Osteoblast (primary cell): ENCODE measurements around the gene PRSS38. TPM values are rescaled to one million over a fixed set of nuclear protein-coding genes. Genes with fewer than 3 reads are reported as not detected.

Experiments
- DNase-seq: peaks from one replicate; pipeline ENCODE4 v3.0.0; 2011; ENCODE audit warnings: low spot score, mixed read lengths; ENCODE audit not compliant: insufficient read length; ENCODE audit errors: missing footprints
- H2AFZ ChIP-seq: 2 replicates; pipeline ENCODE4 v1.6.0; 2011; ENCODE audit warnings: mild to moderate bottlenecking, low read length
- H3K27ac ChIP-seq: 2 replicates; pipeline ENCODE4 v1.5.1; 2011; ENCODE audit warnings: mild to moderate bottlenecking, low read depth, low read length, moderate library complexity
- H3K27me3 ChIP-seq: 2 replicates; pipeline ENCODE4 v1.6.0; 2012; ENCODE audit warnings: mild to moderate bottlenecking, control low read depth, inconsistent platforms, low read length, moderate library complexity; ENCODE audit not compliant: insufficient read depth
- H3K36me3 ChIP-seq: 2 replicates; pipeline ENCODE4 v1.5.1; 2011; ENCODE audit warnings: mild to moderate bottlenecking, low read length, control low read depth, moderate library complexity; ENCODE audit not compliant: insufficient read depth
- H3K4me1 ChIP-seq: 2 replicates; pipeline ENCODE4 v1.5.1; 2011; ENCODE audit warnings: mild to moderate bottlenecking, low read length, control low read depth, moderate library complexity; ENCODE audit not compliant: insufficient read depth
- H3K4me2 ChIP-seq: 2 replicates; pipeline ENCODE4 v1.6.0; 2011; ENCODE audit warnings: mild to moderate bottlenecking, low read length; ENCODE audit not compliant: insufficient read depth
- H3K4me3 ChIP-seq: fragments of 200-600 bp; sonication (generic); 3 replicates; pipeline ENCODE4 v1.5.1; 2012; ENCODE audit warnings: mild to moderate bottlenecking, low read length, inconsistent platforms; ENCODE audit not compliant: insufficient read depth
- H3K79me2 ChIP-seq: 2 replicates; pipeline ENCODE4 v1.6.0; 2012; ENCODE audit warnings: mild to moderate bottlenecking, low read length, control low read depth, inconsistent platforms; ENCODE audit not compliant: insufficient read depth
- H3K9me3 ChIP-seq: 2 replicates; pipeline ENCODE4 v1.5.1; 2011; ENCODE audit warnings: low read depth, low read length, control low read depth
- H4K20me1 ChIP-seq: 2 replicates; pipeline ENCODE4 v1.6.0; 2012; ENCODE audit warnings: mild to moderate bottlenecking, low read length, control low read depth; ENCODE audit not compliant: insufficient read depth
- CTCF ChIP-seq: IDR thresholded peaks from 2 replicates; pipeline ENCODE4 v1.5.1; 2011; ENCODE audit warnings: mild to moderate bottlenecking, low read depth, low read length, moderate library complexity; ENCODE audit errors: extremely low read depth
- total RNA-seq: library from RNA; depleted of rRNA; stranded (reverse); fragments of >200 nt; gene quantifications from 2 replicates; pipeline ENCODE4 v1.2.3, GENCODE V29; 2012

PRSS38 gene
- total RNA-seq, 1 donor, result not detected

GRCh38 chr1:227792216-227793078 lies 23.0 kb upstream of the PRSS38 start:
- H3K36me3 ChIP-seq, result no peaks in the 10 kb centered on the region
- H3K79me2 ChIP-seq, result no peaks in the 10 kb centered on the region
- peaks cover 5% of the 10 kb centered on the region for H3K27me3 ChIP-seq
- H4K20me1 ChIP-seq, result no peaks in the 10 kb centered on the region
- TF ChIP-seq CTCF, result peak; percentile 6
- H3K27ac ChIP-seq, result no peak overlapping the region
- no peak overlapping the region for H3K4me2 ChIP-seq
- peaks cover 16% of the 10 kb centered on the region for H3K4me1 ChIP-seq
- DNase-seq, result no peak
- H3K9me3 ChIP-seq, result no peaks in the 10 kb centered on the region
- H2AFZ ChIP-seq, result no peak overlapping the region
- H3K4me3 ChIP-seq, result no peak overlapping the region

- Histone ChIP-seq H3K4me2 (peak overlapping the region; percentile 60), H3K9me3 (no peaks in the 10 kb centered on the region), H3K4me1 (peaks cover 16% of the 10 kb centered on the region), H4K20me1 (no peaks in the 10 kb centered on the region), H3K36me3 (no peaks in the 10 kb centered on the region), H3K4me3 (no peak overlapping the region), H3K79me2 (no peaks in the 10 kb centered on the region), H2AFZ (peak overlapping the region; percentile 22), H3K27ac (no peak overlapping the region), H3K27me3 (peaks cover 5% of the 10 kb centered on the region)
- TF ChIP-seq CTCF, result no peak
- no peak for DNase-seq
These were observed 22.2 kb upstream of the PRSS38 start for GRCh38 chr1:227793079-227793947.

DNA sequence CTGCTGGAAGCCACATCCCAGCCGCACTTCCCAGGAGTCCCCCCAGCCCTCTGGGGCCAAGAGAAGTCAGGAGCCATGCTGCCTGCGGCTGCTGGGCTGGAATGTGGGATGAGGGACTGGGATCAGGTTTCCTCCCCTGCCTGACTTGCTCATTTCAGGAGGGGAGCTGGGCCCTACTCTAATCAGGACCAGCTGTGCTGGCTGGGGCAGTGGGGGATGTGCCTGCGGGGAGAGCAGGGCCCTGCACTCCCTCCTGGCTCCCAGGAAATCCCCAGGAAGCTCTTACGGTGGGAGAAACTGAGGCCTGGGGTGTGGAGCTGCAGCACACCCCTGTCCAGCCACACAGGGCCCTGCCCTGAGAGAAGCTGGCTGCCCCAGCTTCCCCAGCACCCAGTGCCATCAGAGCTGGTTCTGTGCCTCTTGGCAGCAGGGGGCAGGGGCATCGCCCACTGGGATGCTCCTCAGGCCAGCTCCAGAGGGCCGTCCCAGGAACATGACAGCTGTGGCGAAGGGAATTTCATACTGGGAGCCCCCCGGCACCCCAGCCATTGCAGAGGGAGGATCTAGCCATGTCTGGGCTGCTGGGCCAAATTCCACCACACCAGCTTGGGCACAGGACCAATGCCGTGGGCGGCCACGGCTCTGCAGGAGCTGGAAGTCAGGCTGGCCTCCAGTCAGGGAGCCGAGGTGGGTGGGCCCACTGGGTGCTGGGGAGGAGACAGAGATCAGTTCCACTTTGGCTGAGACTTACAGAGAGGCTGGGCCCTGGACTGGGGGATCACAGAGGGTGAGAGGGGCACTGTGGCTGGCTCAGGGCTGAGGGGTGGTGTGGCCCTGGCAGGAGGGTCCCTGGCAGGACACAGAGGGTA lies 21.3 kb upstream of the PRSS38 start:
- no peak for TF ChIP-seq CTCF
- Histone ChIP-seq H3K27ac (peak overlapping the region; percentile 26), H3K79me2 (no peaks in the 10 kb centered on the region), H3K4me2 (peak overlapping the region; percentile 60), H4K20me1 (no peaks in the 10 kb centered on the region), H3K27me3 (peaks cover 4% of the 10 kb centered on the region), H3K36me3 (no peaks in the 10 kb centered on the region), H3K9me3 (no peaks in the 10 kb centered on the region), H3K4me1 (peaks cover 16% of the 10 kb centered on the region), H2AFZ (peak overlapping the region; percentile 22), H3K4me3 (peak overlapping the region; percentile 45)
- peak; percentile 97 for DNase-seq
